Measurements from ENCODE around the gene ADAMTS8.

The ADAMTS8 gene

GRCh38 chr11:130389335-130389935 lies 39.0 kb downstream of the ADAMTS8 start:
- DNase-seq = no peak

- no peak for DNase-seq
Measured at GRCh38 chr11:130388607-130389205, 39.7 kb downstream of the ADAMTS8 start.

- no peak for DNase-seq
Measured at GRCh38 chr11:130386056-130386455, 42.4 kb downstream of the ADAMTS8 start.

DNA sequence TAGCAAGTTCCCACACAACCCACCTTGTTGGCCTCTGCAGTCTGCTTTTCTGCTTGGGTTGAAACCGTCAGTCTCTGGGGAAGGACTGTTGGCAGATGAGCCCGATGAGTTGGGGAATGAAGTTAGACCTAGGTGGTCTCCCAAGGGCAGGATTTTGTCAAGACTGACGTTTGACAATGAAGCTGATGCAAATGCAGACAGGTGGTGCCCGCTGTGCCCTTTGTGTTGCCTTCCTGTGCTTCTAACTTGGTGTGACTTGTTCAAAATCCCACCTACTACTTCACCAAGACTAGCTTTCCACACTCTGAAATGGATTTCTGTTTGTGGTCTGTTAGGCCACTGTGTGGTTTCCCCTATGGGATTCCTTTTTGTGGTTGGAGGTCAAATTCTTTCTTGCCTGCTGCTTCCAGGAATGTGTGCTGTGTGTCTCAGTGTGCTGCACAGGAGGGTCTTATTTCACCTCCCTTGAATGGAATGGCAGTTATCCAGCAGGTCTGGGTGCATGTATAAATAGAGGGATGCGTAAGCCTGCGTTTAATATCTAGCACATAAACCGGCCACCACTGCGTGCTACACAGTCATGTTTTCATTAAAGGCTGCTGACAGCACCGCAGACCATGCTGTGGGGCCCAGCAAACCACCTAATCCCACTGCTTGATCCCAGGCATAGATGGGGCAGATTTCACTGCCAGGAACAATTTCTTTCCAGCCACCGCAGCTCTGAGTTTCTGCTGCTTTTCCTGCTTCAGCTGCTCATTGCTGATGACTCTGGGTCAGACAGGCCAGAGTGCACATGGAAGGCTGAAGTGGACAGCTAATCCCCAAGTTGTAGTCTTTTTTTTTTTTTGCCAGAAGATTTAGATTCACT lies 44.8 kb downstream of the ADAMTS8 start:
- no peak for DNase-seq

- DNase-seq = no peak
Measured at GRCh38 chr11:130381317-130381716, 47.1 kb downstream of the ADAMTS8 start.

DNA sequence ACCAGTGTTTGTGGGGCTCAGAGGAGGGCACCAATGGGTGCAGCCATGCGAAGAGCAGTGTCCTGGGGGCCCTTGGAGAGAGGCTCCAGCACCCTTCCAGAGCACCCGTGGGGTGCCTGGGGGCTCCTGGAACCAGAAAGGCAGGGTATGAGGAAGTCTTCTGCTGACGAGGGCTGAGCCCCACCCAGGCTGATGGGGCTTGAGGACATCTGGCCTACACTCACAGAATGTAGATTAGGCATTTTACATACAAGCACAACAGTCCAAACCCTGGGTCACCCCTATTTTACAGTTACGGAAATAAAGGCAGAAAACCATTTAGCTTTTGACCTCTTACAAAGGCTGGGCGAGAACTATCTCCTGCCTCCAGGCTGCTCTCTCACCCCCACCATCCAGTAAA lies 47.6 kb downstream of the ADAMTS8 start:
- DNase-seq = no peak

- no peak for DNase-seq
Measured at GRCh38 chr11:130379276-130379675, 49.1 kb downstream of the ADAMTS8 start.

DNA sequence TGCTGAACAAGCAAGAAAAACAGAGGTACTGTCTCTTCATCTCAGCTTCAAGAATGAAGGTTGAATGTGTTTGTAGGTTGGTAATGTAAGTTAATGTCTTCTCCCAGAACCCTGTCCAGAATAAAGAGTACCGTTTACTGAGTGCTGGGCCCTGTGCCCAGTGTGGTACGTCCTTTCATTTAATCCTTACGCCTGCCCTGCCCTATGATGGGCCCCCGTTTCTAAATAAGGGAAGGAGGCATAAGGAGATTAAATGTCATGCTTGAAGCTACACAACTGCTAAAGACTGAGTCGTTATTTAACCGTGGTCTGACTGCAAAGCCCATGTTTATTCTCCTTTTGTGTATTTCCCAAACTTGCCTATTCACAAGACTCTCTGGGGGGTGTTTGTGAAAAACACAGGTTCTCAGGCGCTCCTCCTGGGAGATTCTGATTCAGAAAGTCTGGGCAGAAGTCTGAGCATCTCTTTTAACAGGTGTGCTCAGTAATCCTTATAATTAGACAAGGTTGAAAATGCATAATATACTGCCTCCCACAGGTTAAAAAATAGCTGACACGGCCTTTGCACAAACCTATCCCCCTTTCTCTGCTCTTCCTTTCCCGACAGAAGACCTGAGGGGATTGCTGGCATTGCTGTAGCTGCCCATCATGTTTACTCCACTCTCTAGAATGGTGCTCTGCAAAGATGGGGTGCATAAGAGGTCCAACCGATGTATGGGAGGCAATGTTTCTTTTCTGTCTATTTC lies 57.4 kb downstream of the ADAMTS8 start:
- no peak for DNase-seq

GRCh38 chr11:130369713-130370112 lies 58.7 kb downstream of the ADAMTS8 start:
- no peak for DNase-seq

DNA sequence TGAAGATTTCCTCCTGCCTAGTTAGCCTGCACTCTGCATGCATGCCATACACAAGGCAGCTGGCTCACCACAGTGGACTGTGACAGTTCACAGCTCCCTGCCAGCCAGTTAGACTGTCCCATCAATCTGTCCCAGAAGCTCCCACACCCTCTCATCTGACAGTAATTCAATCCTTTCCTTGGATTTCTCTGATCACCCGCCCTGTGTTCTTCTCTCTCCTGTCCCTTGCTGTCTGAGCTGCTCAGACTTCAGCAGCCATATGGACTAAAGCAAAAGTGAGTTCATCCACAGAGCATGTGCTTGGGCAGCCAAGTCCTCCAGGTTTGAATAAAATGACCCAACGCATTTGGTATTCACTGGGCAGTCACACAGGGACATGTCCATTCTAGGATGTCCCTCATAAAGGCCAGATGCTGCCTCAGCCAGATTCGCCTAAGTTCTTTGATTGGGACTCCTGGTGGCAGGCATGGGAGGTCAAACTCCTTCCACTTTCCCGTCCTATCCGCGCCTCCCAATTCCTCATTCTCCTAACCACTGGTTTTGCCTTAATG lies 59.2 kb downstream of the ADAMTS8 start:
- no peak for DNase-seq

DNA sequence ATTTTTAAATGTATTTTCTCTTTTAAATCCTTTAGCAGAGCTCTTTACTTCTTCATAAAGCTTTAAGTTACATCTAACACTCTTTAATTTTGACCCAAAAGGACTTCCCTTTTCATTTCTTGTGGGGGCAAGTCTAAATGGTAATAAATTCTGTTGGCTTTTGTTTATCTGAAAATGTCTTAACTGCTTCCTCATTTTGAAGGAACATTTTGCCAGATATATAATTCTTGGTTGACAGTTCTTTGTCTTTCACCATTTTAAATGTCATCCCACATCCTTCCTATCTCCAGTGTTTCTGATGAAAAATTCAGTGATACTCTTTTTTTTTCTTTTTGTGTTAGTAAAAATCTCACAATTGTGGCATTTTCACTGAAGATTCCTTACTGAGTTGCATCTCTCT lies 69.0 kb downstream of the ADAMTS8 start:
- DNase-seq = no peak

GRCh38 chr11:130358398-130358797 lies 70.0 kb downstream of the ADAMTS8 start:
- DNase-seq = no peak
